GM18867 (cell line): ENCODE results near the gene LSM12.

ENCODE experiments used
- ATAC-seq: cut with Tn5 transposase; IDR thresholded peaks from one replicate; pipeline ENCODE4 v1.9.1; 2021; ENCODE audit warnings: mild to moderate bottlenecking, moderate library complexity; ENCODE audit not compliant: unreplicated experiment

LSM12 gene

GRCh38 chr17:44095647-44096496 is 29.4 kb upstream of the LSM12 start:
- ATAC-seq, result no peak

GRCh38 chr17:44095388-44095646 is 28.8 kb upstream of the LSM12 start:
- ATAC-seq, result no peak

DNA sequence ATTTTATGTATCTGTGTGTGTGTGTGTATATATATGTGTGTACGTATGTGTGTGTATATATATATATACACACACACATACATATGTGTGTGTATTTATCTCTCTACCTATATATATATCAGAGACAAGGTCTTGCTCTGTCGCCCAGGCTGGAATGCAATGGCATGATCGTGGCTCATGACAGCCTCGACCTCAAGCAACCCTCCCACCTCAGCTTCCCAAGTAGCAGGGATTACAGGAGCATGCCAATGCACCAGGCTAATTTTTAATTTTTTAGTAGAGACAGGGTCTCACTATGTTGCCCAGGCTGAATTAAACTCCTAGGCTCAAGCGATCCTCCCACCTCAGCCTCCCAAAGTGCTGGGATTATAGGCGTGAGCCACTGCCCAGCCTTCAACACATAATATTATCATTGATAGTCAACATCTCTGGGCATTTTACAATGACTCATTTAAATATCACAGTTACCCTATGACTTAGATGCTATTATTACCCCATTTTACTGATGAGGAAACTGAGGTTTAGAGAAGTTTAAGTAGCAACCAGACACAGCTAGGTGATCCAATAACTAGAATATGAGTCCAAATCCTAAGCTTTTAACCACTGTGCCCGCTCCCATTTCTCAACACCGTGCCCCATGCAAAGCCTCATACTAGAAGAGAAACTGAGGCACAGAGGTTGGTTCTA is 28.4 kb upstream of the LSM12 start:
- ATAC-seq, result no peak

- ATAC-seq, result no peak
Measured at GRCh38 chr17:44093231-44093900, 26.9 kb upstream of the LSM12 start.

DNA sequence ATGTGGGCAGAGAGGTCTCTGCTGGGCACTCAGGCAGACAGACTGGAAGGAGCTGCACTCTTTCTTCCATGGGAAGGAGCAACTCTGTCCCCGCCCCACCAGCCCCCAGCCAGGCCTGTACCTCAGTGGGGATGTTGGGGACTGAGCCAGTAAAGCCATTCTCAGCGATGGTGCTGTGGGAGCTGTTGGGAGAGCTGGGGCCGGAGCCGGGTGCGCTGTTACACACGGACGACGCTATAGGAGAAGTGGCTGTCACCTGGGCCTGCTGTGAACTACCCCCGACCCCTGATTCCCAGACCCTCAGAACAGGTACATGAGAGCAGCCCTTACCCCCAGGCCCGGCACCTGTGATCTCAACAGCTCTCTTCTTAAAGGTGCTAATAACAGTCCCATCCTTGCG is 25.6 kb upstream of the LSM12 start:
- ATAC-seq, result no peak

GRCh38 chr17:44091200-44091997 is 24.9 kb upstream of the LSM12 start:
- no peak for ATAC-seq

DNA sequence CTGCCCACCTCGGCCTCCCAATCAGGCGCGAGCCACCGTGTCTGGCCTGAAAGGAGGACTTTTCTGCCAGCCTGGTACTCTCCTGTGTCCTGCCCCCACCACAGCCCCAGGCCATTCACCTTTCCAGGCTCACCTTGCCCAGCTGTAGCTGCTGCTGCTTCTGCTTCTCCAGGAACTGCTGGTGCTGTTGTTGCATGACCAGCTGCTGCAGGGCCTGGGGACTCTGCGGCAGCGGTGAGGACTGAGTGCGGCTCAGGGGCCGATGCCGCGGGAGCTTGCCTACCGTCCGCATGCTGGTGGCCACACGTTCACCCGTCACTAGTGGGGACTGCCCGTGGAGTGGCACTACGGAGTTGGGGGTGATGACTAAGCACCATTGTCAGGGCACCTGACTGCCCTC is 21.8 kb upstream of the LSM12 start:
- ATAC-seq, result no peak

DNA sequence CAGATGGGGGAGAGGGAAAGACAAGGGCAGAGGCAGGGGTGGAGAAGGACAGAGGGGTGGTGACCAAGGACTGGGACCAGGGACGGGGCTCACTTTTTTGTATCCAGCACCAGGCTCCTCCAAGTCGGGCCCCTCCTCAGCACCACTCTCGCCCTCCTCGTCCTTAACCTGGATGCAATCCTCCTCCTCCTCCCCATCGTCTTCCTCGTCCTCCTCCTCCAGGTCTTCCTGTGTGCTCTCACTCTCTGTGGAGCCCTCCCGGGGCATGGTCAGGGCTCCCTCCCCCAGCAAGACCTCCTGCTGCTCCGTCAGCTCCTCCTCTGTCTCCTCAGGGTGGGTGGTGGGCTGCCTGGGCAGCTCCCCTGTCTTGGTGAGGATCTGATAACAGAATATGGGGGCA is 20.8 kb upstream of the LSM12 start:
- ATAC-seq, result no peak

- ATAC-seq, result no peak
Measured at GRCh38 chr17:44086364-44087311, 20.2 kb upstream of the LSM12 start.

DNA sequence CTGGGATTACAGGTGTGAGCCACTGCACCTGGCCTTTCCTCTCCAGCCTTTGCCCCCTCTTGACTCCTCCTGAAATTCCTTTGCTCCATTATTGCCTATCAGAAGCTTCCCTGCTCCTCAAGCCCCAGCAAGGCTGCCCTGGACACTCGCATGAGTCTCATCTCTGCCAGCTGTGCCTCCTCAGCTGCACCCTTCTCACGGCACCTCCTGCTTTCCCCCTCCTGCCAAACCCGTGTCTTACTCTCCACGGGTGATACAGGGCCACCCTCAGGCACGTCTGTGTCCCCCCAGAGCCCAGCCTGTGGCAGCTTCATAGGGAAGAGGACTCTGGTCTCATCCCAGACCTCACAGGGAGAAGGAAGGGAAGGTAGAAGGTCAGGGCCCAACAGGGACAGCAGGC is 19.4 kb upstream of the LSM12 start:
- ATAC-seq, result no peak

- no peak for ATAC-seq
Measured at GRCh38 chr17:44084921-44085320, 18.4 kb upstream of the LSM12 start.

DNA sequence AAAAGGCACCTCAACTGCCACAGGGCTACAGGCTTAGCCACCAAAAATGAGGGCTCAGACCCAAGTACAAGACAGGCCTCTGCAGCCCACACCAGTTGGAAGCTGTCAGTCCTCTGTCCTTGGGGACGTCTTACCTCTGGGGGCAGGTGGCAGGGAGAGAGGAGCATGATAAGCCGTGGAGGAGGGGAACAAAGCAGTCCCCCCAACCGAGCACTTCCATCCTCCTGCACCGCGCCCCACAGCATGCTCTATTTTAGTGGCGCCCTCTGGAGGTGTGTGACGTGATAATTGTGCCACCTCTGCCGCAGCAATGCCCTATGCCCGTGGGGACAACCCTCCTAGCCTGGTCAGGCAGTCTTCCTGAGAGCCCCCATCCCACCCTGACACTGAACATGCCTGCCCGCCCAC is 17.7 kb upstream of the LSM12 start:
- ATAC-seq, result no peak

DNA sequence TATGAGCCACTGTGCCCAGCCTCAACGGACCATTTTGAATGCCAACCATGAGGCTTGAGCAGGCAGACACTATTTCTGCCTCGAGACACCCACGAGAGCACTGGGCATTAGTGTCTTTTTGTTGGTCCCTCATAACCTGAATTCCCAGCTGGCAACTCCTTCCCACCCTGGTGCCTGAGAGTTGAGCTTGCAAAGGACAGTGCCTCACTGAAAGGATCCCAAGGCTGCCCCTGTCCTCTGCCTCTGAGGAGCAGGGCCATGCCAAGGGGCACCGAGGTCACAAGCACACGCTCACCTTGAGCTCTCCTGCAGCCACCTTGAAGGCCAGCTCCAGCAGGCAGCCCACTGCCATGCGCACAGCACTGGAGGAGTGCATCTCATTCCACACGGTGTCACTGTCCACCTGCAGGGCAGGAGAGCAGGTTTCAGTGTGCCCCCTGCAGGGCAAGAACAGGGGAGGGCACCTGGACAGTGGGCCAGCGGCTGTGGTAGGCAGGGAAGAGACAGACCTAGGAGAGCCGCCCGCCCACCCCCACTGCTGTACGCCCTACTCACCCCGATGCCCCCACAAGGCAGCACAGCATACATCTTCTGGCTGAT is 16.9 kb upstream of the LSM12 start:
- ATAC-seq, result no peak

DNA sequence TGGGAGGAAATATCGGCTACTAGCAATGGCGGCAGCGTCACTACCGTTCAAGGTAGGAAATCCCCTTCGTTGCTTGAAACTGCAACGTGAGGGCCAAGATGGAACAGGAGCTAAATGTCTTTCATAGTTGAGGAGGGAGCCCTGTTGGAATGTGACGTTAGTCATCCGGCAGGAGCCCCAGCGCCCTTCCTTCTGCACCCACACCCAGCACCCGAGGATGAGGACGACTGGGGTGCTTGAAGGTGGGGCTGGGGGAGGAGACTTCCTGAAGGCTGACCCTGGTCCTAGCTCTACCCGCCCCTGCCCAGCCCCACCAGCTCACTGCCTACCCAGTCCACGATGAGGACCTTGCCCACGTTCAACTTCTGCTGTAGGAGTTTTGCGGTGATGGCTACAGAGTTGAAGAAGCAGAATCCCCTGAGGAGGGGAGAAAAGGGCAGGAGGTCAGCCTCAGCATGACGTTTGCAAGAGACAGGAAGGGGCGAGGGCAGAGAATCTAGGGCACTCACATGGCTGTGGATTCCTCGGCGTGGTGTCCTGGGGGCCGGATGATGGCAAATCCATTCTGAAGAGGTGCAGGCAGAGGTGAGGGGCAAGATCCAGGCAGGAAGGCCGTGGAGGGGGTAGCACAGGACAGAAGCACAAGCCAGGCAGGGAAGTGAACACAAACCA is 15.9 kb upstream of the LSM12 start:
- no peak for ATAC-seq

- no peak for ATAC-seq
Measured at GRCh38 chr17:44081681-44082080, 15.2 kb upstream of the LSM12 start.

- no peak for ATAC-seq
Measured at GRCh38 chr17:44079877-44080821, 13.7 kb upstream of the LSM12 start.

DNA sequence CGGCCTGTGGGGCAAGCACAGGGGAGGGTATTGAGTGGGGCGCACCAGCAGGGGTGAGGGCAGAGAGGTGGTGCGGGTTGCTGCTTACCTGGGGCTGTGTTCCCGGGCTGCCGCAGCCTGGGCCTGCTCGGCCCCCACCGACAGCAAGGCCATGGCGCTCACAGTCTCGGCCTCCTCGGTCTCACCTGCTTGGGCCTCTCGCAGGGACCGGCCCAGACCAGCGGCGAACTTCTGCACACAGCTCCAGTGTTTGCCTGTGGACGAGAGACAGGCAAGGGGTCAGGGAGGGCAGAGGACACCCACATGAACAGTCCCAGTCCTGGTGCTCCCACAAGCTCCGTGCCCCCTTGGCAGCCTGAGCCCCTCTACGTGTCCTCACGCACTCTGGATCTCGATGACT is 11.9 kb upstream of the LSM12 start:
- ATAC-seq, result no peak

DNA sequence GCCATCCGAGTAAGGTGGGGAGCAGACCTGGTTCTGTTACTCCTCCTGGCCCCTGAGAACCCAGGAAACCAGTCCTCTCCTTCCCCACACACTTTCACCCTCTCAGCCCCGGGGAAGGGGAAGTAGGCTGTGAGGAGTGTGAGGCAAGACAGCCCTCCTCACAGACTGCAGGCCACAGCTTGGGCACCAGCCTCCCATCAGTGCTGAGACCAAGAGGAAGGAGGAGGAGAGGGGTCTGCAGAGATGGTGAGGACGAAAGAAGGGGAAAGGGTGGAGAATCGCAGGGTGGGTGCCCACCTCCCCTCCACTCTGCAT is 11.1 kb upstream of the LSM12 start:
- ATAC-seq, result no peak
